H1 (cell line): ENCODE data around the gene CTIF. TPM values are rescaled to one million over a fixed set of nuclear protein-coding genes. Genes with fewer than 3 reads are reported as not detected.

ENCODE experiments used
- CTCF ChIA-PET: fragments of 300-600 bp; sonication (Branson Sonifier 250); formaldehyde crosslinking; loops from one replicate; lab custom pipeline; 2021; ENCODE audit not compliant: partially characterized antibody; lab: Charles Lee
- POLR2A ChIA-PET: fragments of 300-600 bp; sonication (Branson Sonifier 250); formaldehyde crosslinking; loops from one replicate; lab custom pipeline; 2021; ENCODE audit warnings: inconsistent platforms; ENCODE audit not compliant: partially characterized antibody; lab: Charles Lee
- DNase-seq, 2 experiments: peaks; one replicate each; pipeline versions ENCODE4 v3.0.0 to v3.0.0-alpha.2; 2010 to 2022; ENCODE audit warnings: low spot score in 2 of 2, low read depth in 1 of 2, mixed read lengths in 1 of 2
- FAIRE-seq: peaks from 2 replicates; lab custom pipeline; 2011; peaks lifted over from hg19 to GRCh38; lab: Jason Lieb, UNC
- H2AFZ ChIP-seq: 2 replicates; pipeline ENCODE4 v1.8.1; 2012; ENCODE audit warnings: low read length, inconsistent platforms
- H2AK5ac ChIP-seq: 2 replicates; pipeline ENCODE4 v1.6.1; 2013; ENCODE audit warnings: low read depth, low read length
- H2BK120ac ChIP-seq: replicated peaks from 2 replicates; pipeline ENCODE3; 2013; ENCODE audit warnings: low read depth, low read length, inconsistent platforms
- H2BK12ac ChIP-seq: 2 replicates; pipeline ENCODE4 v1.6.1; 2013; ENCODE audit warnings: low read depth, low read length
- H2BK15ac ChIP-seq: 2 replicates; pipeline ENCODE4 v1.6.1; 2013; ENCODE audit warnings: low read length
- H2BK20ac ChIP-seq: 2 replicates; pipeline ENCODE4 v1.6.1; 2013; ENCODE audit warnings: low read length
- H2BK5ac ChIP-seq: 2 replicates; pipeline ENCODE4 v1.6.1; 2013; ENCODE audit warnings: low read depth, low read length
- H3K14ac ChIP-seq: 2 replicates; pipeline ENCODE4 v1.6.1; 2013; ENCODE audit warnings: inconsistent platforms; ENCODE audit not compliant: insufficient read length
- H3K18ac ChIP-seq: 2 replicates; pipeline ENCODE4 v1.6.1; 2013; ENCODE audit warnings: low read length; ENCODE audit errors: extremely low read depth
- H3K23ac ChIP-seq: 2 replicates; pipeline ENCODE4 v1.6.1; 2013; ENCODE audit warnings: inconsistent platforms; ENCODE audit not compliant: insufficient read length
- H3K23me2 ChIP-seq: 2 replicates; pipeline ENCODE4 v1.6.1; 2013; ENCODE audit warnings: low read depth, low read length
- H3K27ac ChIP-seq: 2 replicates; pipeline ENCODE4 v1.6.1; 2011; ENCODE audit warnings: low read depth, low read length, inconsistent platforms
- H3K27me3 ChIP-seq, 4 experiments: replicated peaks in 1 of 4; 1 replicate in 1 of 4; 2 replicates in 3 of 4; pipeline versions ENCODE4 v1.6.1 to v1.8.1; 2011 to 2013; ENCODE audit warnings: low read length in 3 of 4, mild to moderate bottlenecking in 3 of 4, inconsistent platforms in 2 of 4, mixed read lengths in 2 of 4, moderate library complexity in 1 of 4; ENCODE audit not compliant: control insufficient read depth in 3 of 4, insufficient read depth in 3 of 4; ENCODE audit errors: extremely low read depth in 1 of 4
- H3K36me3 ChIP-seq, 4 experiments: 2 replicates each; pipeline versions ENCODE4 v1.6.1 to v1.8.1; 2011 to 2013; ENCODE audit warnings: mild to moderate bottlenecking in 4 of 4, low read length in 3 of 4, moderate library complexity in 2 of 4, control low read depth in 1 of 4, inconsistent platforms in 1 of 4; ENCODE audit not compliant: insufficient read depth in 4 of 4, control insufficient read depth in 2 of 4
- H3K4ac ChIP-seq: replicated peaks from 2 replicates; pipeline ENCODE3; 2013; ENCODE audit warnings: low read length, low read depth, mixed read lengths, inconsistent platforms; ENCODE audit not compliant: insufficient read length
- H3K4me1 ChIP-seq, 4 experiments: replicated peaks in 1 of 4; 1 replicate in 1 of 4; 2 replicates in 3 of 4; pipeline versions ENCODE4 v1.6.1 to v1.8.1; 2011 to 2013; ENCODE audit warnings: low read length in 3 of 4, inconsistent platforms in 2 of 4, mixed read lengths in 1 of 4; ENCODE audit not compliant: insufficient read depth in 4 of 4, control insufficient read depth in 3 of 4
- H3K4me2 ChIP-seq, 2 experiments: 2 replicates each; pipeline versions ENCODE4 v1.6.1 to v1.8.1; 2011 to 2013; ENCODE audit warnings: low read depth in 2 of 2, low read length in 2 of 2, control low read depth in 1 of 2, inconsistent platforms in 1 of 2, mild to moderate bottlenecking in 1 of 2; ENCODE audit not compliant: insufficient read depth in 1 of 2
- H3K4me3 ChIP-seq, 4 experiments: fragments of 200-600, 300-600 bp in 1 of 4; sonication (generic), shearing (Covaris generic), sonication (Bioruptor Twin) in 1 of 4; 2 replicates each; pipeline versions ENCODE4 v1.5.1 to v1.8.1; 2011 to 2016; ENCODE audit warnings: low read length in 4 of 4, low read depth in 3 of 4, control low read depth in 2 of 4, inconsistent platforms in 2 of 4, mild to moderate bottlenecking in 2 of 4, mixed read lengths in 1 of 4, moderate library complexity in 1 of 4; ENCODE audit not compliant: insufficient read depth in 2 of 4; ENCODE audit errors: extremely low read depth in 1 of 4
- H3K56ac ChIP-seq: replicated peaks from 2 replicates; pipeline ENCODE3; 2013; ENCODE audit warnings: low read depth, mild to moderate bottlenecking, mixed read lengths, low read length, inconsistent platforms; ENCODE audit not compliant: insufficient read length
- H3K79me1 ChIP-seq: 2 replicates; pipeline ENCODE4 v1.6.1; 2013; ENCODE audit warnings: low read depth, low read length, control low read depth
- H3K79me2 ChIP-seq, 2 experiments: 2 replicates each; pipeline versions ENCODE4 v1.6.1 to v1.8.1; 2012 to 2013; ENCODE audit warnings: low read length in 2 of 2, mild to moderate bottlenecking in 2 of 2, inconsistent platforms in 1 of 2; ENCODE audit not compliant: insufficient read depth in 2 of 2, control insufficient read depth in 1 of 2
- H3K9ac ChIP-seq, 4 experiments: replicated peaks in 1 of 4; 1 replicate in 1 of 4; 2 replicates in 3 of 4; pipeline versions ENCODE4 v1.6.1 to v1.8.1; 2011 to 2013; ENCODE audit warnings: low read depth in 3 of 4, low read length in 3 of 4, control low read depth in 2 of 4, mild to moderate bottlenecking in 2 of 4, moderate library complexity in 2 of 4, inconsistent platforms in 1 of 4; ENCODE audit errors: extremely low read depth in 1 of 4
- H3K9me3 ChIP-seq, 2 experiments: 2 replicates each; pipeline versions ENCODE4 v1.6.1 to v1.8.1; 2012 to 2013; ENCODE audit warnings: mild to moderate bottlenecking in 2 of 2, moderate library complexity in 2 of 2, control low read depth in 1 of 2, inconsistent platforms in 1 of 2, low read depth in 1 of 2, low read length in 1 of 2, mixed read lengths in 1 of 2; ENCODE audit not compliant: insufficient read depth in 2 of 2
- H4K20me1 ChIP-seq, 2 experiments: replicated peaks in 1 of 2; 2 replicates each; pipeline versions ENCODE3 to v1.8.1; 2011 to 2013; ENCODE audit warnings: inconsistent platforms in 2 of 2, low read length in 2 of 2, mild to moderate bottlenecking in 1 of 2; ENCODE audit not compliant: insufficient read depth in 2 of 2, control insufficient read depth in 1 of 2
- H4K5ac ChIP-seq: 2 replicates; pipeline ENCODE4 v1.6.1; 2013; ENCODE audit warnings: low read length, low read depth, mixed read lengths, inconsistent platforms; ENCODE audit not compliant: insufficient read length
- H4K8ac ChIP-seq: 2 replicates; pipeline ENCODE4 v1.8.0; 2013; ENCODE audit warnings: mild to moderate bottlenecking, moderate library complexity, low read length, inconsistent platforms; ENCODE audit not compliant: insufficient read depth; ENCODE audit errors: extremely low read depth
- H4K91ac ChIP-seq: replicated peaks from 2 replicates; pipeline ENCODE3; 2013; ENCODE audit warnings: low read length, mixed read lengths, inconsistent platforms; ENCODE audit not compliant: insufficient read length
- BCL11A ChIP-seq, 2 experiments: IDR thresholded peaks; one replicate each; pipeline ENCODE4 v1.6.1; 2011; ENCODE audit warnings: low read depth in 2 of 2, low read length in 2 of 2, mild to moderate bottlenecking in 2 of 2
- CBX5 ChIP-seq: fragments of 300-800, 300-1000 bp; sonication (generic); IDR thresholded peaks from 2 replicates; pipeline ENCODE4 v1.7.1; 2016; ENCODE audit warnings: antibody characterized with exemption, low read length, low read depth
- CHD1 ChIP-seq: IDR thresholded peaks from 2 replicates; pipeline ENCODE4 v1.6.1; 2012; ENCODE audit warnings: low read depth, low read length, improper control_type of control experiment
- CTBP2 ChIP-seq: IDR thresholded peaks from 2 replicates; pipeline ENCODE4 v1.7.0; 2011; ENCODE audit warnings: borderline replicate concordance, mild to moderate bottlenecking, moderate library complexity, mixed read lengths, low read length; ENCODE audit not compliant: insufficient read depth, insufficient read length
- GABPA ChIP-seq: IDR thresholded peaks from 2 replicates; pipeline ENCODE4 v1.6.1; 2011; ENCODE audit warnings: mild to moderate bottlenecking, low read length, moderate library complexity, borderline replicate concordance; ENCODE audit not compliant: insufficient read depth
- KDM4A ChIP-seq: IDR thresholded peaks from one replicate; pipeline ENCODE4 v1.7.1; 2012; ENCODE audit warnings: low read depth, mild to moderate bottlenecking, moderate library complexity, low read length, inconsistent platforms; ENCODE audit not compliant: severe bottlenecking
- NRF1 ChIP-seq: IDR thresholded peaks from 2 replicates; pipeline ENCODE4 v1.6.1; 2011; ENCODE audit warnings: mild to moderate bottlenecking, low read depth, low read length, improper control_type of control experiment
- TAF7 ChIP-seq: optimal IDR thresholded peaks from 2 replicates; pipeline ENCODE3; 2011; ENCODE audit warnings: low read depth, mild to moderate bottlenecking, inconsistent platforms, low read length, moderate library complexity, borderline replicate concordance
- TCF12 ChIP-seq: IDR thresholded peaks from 2 replicates; pipeline ENCODE4 v1.6.1; 2011; ENCODE audit warnings: low read depth, mild to moderate bottlenecking, low read length
- USF2 ChIP-seq: IDR thresholded peaks from 2 replicates; pipeline ENCODE4 v1.6.1; 2011; ENCODE audit warnings: low read length, improper control_type of control experiment
- YY1 ChIP-seq: IDR thresholded peaks from 2 replicates; pipeline ENCODE4 v1.6.1; 2011; ENCODE audit warnings: low read depth, mild to moderate bottlenecking, low read length
- WGBS, 2 experiments: shearing (Covaris generic) in 1 of 2; methylation state at CpG; one replicate each; pipeline versions ENCODE4 v1.1.6 to v1.1.7; 2013 to 2015; ENCODE audit warnings: low lambda C conversion rate in 2 of 2, mixed read lengths in 2 of 2, inconsistent platforms in 1 of 2, low coverage in 1 of 2, missing lambda C conversion rate in 1 of 2; ENCODE audit not compliant: insufficient replicate concordance in 2 of 2, insufficient coverage in 1 of 2, insufficient read length in 1 of 2; ENCODE audit errors: extremely low coverage in 1 of 2, missing lambda C conversion rate in 1 of 2; 5-methylcytosine and 5-hydroxymethylcytosine counted together
- polyA plus RNA-seq, 7 experiments: library from polyadenylated mRNA; depleted of rRNA in 3 of 7; stranded (reverse) in 5 of 7; unstranded in 2 of 7; fragments of >200 nt in 5 of 7; fragments of 200-250 nt in 2 of 7; gene quantifications; 1 replicate in 5 of 7; 2 replicates in 1 of 7; 4 replicates in 1 of 7; pipeline versions ENCODE4 v1.2.1 to v1.2.3, GENCODE V29; 2011 to 2013; ENCODE audit warnings: missing spikeins in 2 of 7, mixed read lengths in 2 of 7
- total RNA-seq: library from RNA; stranded (reverse); fragmentation: NEBNext Ultra II Directional; extraction: Animal tissue kit (Norgen Biotek cat#: 25700); gene quantifications from 2 replicates; pipeline ENCODE4 v1.2.1, GENCODE V29; 2021

Gene CTIF
- total and polyA plus RNA-seq, 2 of the 8 experiments (the other 6 are each of a cell fraction or from before 2014, with no cell fraction given): 9.0 to 17.8 TPM

- no peaks in the 10 kb centered on the region; a peak in 1 of 8 replicates for H3K36me3 ChIP-seq
- no peak overlapping the region for H3K56ac ChIP-seq
- H2BK120ac ChIP-seq: no peak overlapping the region
- H3K4ac ChIP-seq: peak overlapping the region; percentile 14
- FAIRE-seq (no peak), DNase-seq (no peak)
- H3K27me3 ChIP-seq: no peaks in the 10 kb centered on the region
- 88% methylated on average over 10 of the region's 10 CpGs; no CpG with 5 or more reads in 1 of the 2 experiments for WGBS, 2 experiments
- H2BK15ac ChIP-seq: no peak overlapping the region
- H4K5ac ChIP-seq: no peak overlapping the region
- no peak overlapping the region for H2BK5ac ChIP-seq
- H3K23ac ChIP-seq: no peak overlapping the region
- H3K9ac ChIP-seq: no peak overlapping the region
- POLR2A ChIA-PET: no interaction called here
- no peak overlapping the region for H3K18ac ChIP-seq
- no peak overlapping the region for H4K91ac ChIP-seq
- H3K23me2 ChIP-seq: peaks cover 2% of the 10 kb centered on the region; the same call in 1 of the 2 replicates
- H3K14ac ChIP-seq: no peak overlapping the region
- H3K4me1 ChIP-seq: no peaks in the 10 kb centered on the region
- no peaks in the 10 kb centered on the region for H3K9me3 ChIP-seq
- no peak overlapping the region for H2AK5ac ChIP-seq
- H3K79me1 ChIP-seq: no peaks in the 10 kb centered on the region
- CTCF ChIA-PET: interaction anchor here (0.7 to 4.8 kb wide), 7 partner anchors 10 to 339 kb away, joined by 3 to 27 read pairs (median 4); no protein-coding TSS in a partner anchor
- no peak overlapping the region for H3K27ac ChIP-seq
- no peaks in the 10 kb centered on the region for H4K20me1 ChIP-seq
- H3K4me2 ChIP-seq: no peak overlapping the region
- H2BK12ac ChIP-seq: no peak overlapping the region
- no peak overlapping the region for H4K8ac ChIP-seq
- no peak overlapping the region for H3K4me3 ChIP-seq
- no peak overlapping the region for H2AFZ ChIP-seq
- no peak overlapping the region for H2BK20ac ChIP-seq
- H3K79me2 ChIP-seq: no peaks in the 10 kb centered on the region
- TF ChIP-seq TAF7 (no peak), CBX5 (no peak), CHD1 (no peak), USF2 (no peak), CTBP2 (no peak), YY1 (no peak), NRF1 (no peak), GABPA (no peak), KDM4A (no peak), TCF12 (no peak), BCL11A (IDR thresholded peaks at IDR 0.05; ENCODE audit: low read depth in 2 of 2, low read length in 2 of 2) (no peak)
Measured at GRCh38 chr18:48687346-48688042, 148.7 kb downstream of the CTIF start.
